22Rv1 (cell line): ENCODE results near the gene HOATZ.

Experiments
- H3K27ac ChIP-seq: fragments of 450-650 bp; 2 replicates; pipeline ENCODE4 v1.5.1; 2017
- CTCF ChIP-seq: fragments of 450-650 bp; IDR thresholded peaks from 2 replicates; pipeline ENCODE4 v1.5.1; 2017; ENCODE audit warnings: mild to moderate bottlenecking
- ZFX ChIP-seq: fragments of 450-650 bp; IDR thresholded peaks from 2 replicates; pipeline ENCODE4 v1.6.1; 2017; ENCODE audit warnings: antibody characterized with exemption, borderline replicate concordance

The HOATZ gene

GRCh38 chr11:111537336-111537860 is 22.8 kb downstream of the HOATZ start:
- H3K27ac ChIP-seq, result no peak overlapping the region
- no peak for TF ChIP-seq CTCF
- TF ChIP-seq ZFX, result no peak

- H3K27ac ChIP-seq, result no peak overlapping the region
- TF ChIP-seq ZFX (no peak), CTCF (no peak)
Observed at GRCh38 chr11:111538407-111539114, 24.0 kb downstream of the HOATZ start.

- TF ChIP-seq CTCF, result no peak
- no peak for TF ChIP-seq ZFX
- no peak overlapping the region for H3K27ac ChIP-seq
Observed at GRCh38 chr11:111539426-111540113, 25.0 kb downstream of the HOATZ start.

GRCh38 chr11:111540114-111540936 is 25.7 kb downstream of the HOATZ start, which contains the start of gene LAYN:
LAYN (plus strand) TSS chr11:111540720; CDS start chr11:111540844, 124 bp downstream.
- no peak within 1 kb of the TSS for H3K27ac ChIP-seq
- TF ChIP-seq CTCF, result no peak
- TF ChIP-seq ZFX, result no peak

- H3K27ac ChIP-seq, result no peak overlapping the region
- TF ChIP-seq CTCF, result no peak
- no peak for TF ChIP-seq ZFX
Observed at GRCh38 chr11:111540937-111541253, 26.3 kb downstream of the HOATZ start.

- TF ChIP-seq CTCF (no peak), ZFX (no peak)
- H3K27ac ChIP-seq, result no peak overlapping the region
Observed at GRCh38 chr11:111541254-111542061, 26.9 kb downstream of the HOATZ start.
